Activated naive CD4-positive, alpha-beta T cell treated with anti-CD3 and anti-CD28 coated beads, Interleukin-2, amount 50 U/mL, for 24 hours (primary cell): ENCODE results near the gene MKI67.
A peak's percentile ranks its signal among the peaks of the same experiment; 100 is the strongest.
"Not testable (repeated sequence)": the region's sequence is repeated elsewhere in the genome, so short reads cannot be mapped to it uniquely, and the experiment has no call there.

Experiments
- H3K27ac Mint-ChIP-seq: one replicate; pipeline ENCODE4 v1.8.0; 2021; ENCODE audit warnings: mild to moderate bottlenecking, mixed read lengths
- H3K27me3 Mint-ChIP-seq: one replicate; pipeline ENCODE4 v1.8.0; 2021; ENCODE audit warnings: mixed read lengths
- H3K36me3 Mint-ChIP-seq: one replicate; pipeline ENCODE4 v1.8.0; 2021; ENCODE audit warnings: mixed read lengths
- H3K4me1 Mint-ChIP-seq: one replicate; pipeline ENCODE4 v1.8.0; 2021; ENCODE audit warnings: mixed read lengths
- H3K4me3 Mint-ChIP-seq: one replicate; pipeline ENCODE4 v1.8.0; 2021; ENCODE audit warnings: mild to moderate bottlenecking, mixed read lengths
- H3K9me3 Mint-ChIP-seq: one replicate; pipeline ENCODE4 v1.8.0; 2021; ENCODE audit warnings: mixed read lengths

The MKI67 gene

DNA sequence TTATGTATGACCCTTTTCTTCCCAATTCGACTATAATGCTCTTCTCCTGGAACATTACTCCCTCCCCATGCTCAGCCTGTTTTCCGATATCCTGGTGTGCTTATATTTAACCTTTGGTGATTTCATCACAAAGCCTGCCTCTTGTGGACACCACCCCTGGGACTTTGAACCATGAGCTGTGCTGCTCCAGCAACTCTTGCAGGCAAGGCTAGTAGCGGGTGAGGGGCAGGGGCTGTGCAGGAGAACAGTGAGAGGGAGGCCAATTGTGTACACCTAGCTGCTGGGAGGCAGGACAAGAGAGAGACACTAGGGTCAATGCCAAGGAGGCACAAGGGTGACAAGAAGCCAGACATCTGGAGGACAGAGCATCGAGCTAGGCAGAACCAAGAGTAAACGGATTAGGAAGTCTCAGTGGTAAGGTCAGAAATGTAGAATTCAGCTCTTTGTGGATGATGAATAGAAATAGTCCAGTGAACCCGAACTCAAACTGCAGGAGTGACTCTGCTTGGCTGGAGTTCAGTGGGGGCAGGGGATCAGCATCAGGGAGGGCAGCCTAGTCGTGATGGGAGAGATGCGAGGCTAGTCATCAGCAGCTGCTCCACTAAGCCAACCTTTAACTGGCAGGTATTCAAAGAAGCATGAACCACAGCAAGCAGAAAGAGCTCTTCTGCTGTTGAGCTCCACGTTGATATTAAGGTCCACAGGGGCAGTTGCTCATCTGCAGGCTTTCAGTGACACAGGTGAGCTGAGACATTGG, 31.0 kb upstream of the MKI67 start:
- no peaks in the 10 kb centered on the region for H3K36me3 Mint-ChIP-seq
- no peak overlapping the region for H3K4me3 Mint-ChIP-seq
- no peaks in the 10 kb centered on the region for H3K9me3 Mint-ChIP-seq
- peaks cover 2% of the 10 kb centered on the region for H3K27me3 Mint-ChIP-seq
- no peak overlapping the region for H3K27ac Mint-ChIP-seq
- no peaks in the 10 kb centered on the region for H3K4me1 Mint-ChIP-seq

DNA sequence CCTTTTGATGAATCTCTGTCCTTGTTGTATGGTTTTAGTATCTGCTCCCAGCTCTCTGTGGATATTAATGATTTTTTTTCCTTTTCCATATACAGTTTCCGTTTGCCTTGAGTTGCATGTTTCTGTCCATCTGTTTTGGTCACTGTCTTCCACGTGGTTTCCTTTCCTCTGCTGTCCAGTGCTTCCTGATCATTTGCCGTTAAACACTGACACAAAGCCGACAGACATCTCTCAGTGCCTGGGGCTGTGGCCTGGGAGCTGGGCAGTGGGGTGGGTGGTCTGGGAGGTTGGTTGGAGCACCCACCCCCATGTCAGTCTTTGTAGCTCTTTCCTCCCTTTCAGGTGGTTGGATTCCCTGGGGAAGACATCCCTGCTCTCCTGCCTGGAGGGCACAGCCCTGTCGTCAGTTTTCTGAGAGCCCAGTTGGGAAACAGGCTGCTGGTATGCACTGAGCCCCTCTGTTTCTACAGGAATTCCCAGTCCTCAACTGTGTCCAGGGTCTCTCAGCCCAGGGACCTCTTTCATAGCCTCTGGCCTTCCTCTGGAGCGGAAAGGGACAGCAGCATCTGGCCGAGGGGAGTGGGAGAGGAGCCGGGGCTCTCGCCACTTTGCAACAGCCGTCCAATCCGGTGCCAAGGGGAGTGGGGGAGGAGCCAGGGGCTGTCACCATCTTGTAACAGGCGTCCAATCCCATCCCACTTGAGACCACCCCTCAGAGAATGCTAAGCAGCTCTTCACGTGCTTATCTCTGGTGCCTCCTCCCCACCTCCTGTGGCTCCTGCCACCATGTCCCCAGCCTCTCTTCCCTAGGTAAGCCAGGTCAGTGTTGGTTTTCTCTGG, 26.7 kb upstream of the MKI67 start:
- no peaks in the 10 kb centered on the region for H3K9me3 Mint-ChIP-seq
- no peaks in the 10 kb centered on the region for H3K27me3 Mint-ChIP-seq
- H3K4me3 Mint-ChIP-seq = no peak overlapping the region
- H3K36me3 Mint-ChIP-seq = no peaks in the 10 kb centered on the region
- peaks cover under 1% of the 10 kb centered on the region for H3K4me1 Mint-ChIP-seq
- no peak overlapping the region for H3K27ac Mint-ChIP-seq

DNA sequence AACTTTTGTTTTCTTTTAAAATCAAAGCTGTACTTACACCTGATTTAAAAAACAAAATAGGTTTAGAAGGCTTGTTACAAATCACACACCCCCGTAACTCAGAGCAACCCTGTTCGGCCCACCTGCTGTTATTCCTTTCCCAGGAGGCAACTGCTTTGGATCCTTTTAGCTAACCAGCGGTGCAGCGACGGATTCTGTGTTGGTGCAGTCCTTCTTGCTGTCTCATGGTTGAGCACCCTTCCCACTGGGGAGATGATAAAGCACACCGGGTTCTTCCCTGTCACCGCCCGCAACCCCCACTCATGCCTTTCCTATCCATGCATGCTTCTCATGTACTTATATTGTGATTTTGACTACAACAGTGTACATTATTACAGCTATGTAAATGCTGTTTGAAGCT, 24.8 kb upstream of the MKI67 start:
- no peaks in the 10 kb centered on the region for H3K27me3 Mint-ChIP-seq
- H3K9me3 Mint-ChIP-seq = no peaks in the 10 kb centered on the region
- H3K4me1 Mint-ChIP-seq = peaks cover 17% of the 10 kb centered on the region
- no peaks in the 10 kb centered on the region for H3K36me3 Mint-ChIP-seq
- H3K27ac Mint-ChIP-seq = no peak overlapping the region
- H3K4me3 Mint-ChIP-seq = peak overlapping the region; percentile 67

DNA sequence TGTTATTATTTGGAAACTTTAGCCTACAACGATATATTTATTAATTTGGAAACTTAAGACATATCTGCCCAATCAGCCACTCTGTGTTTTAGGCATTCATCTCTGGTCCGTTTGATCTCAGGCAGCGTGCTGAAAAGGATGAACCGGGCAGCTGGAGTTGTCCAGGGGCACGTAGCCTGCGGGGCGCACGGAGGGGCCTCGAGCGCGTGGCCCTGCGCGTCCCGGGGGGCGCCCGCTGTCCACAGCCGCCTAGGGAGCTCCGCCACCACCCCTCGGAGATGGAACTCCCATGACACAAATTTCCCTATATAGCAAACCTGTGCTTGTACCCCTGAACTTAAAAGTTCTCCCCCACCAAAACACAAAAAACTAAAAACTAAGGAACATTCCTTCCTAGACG, 24.3 kb upstream of the MKI67 start:
- H3K36me3 Mint-ChIP-seq = no peaks in the 10 kb centered on the region
- H3K4me1 Mint-ChIP-seq = peaks cover 21% of the 10 kb centered on the region
- H3K4me3 Mint-ChIP-seq = peak overlapping the region; percentile 67
- no peaks in the 10 kb centered on the region for H3K27me3 Mint-ChIP-seq
- H3K27ac Mint-ChIP-seq = no peak overlapping the region
- H3K9me3 Mint-ChIP-seq = peaks cover 4% of the 10 kb centered on the region

DNA sequence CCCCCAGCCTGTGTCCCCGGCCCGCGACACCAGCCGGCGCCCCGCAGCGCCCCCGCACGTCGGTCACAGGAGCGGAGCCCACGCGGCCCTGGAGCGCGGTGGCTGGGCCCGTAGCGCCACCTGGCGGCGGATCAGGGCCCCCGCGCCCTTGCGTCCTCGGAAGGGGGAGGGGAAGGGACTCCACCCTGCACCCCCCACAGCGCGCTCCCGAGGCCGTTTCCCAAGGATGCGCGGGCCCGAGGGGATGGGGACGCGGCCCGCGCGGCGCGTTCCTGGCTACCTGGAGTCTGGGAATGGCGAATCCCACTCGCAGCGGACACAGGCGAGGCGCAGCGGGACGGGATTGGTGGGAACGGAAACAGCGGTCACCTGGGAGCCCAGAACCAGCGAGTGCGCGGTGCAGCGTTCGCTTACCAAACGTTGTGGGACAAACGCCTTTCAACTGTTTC, 23.8 kb upstream of the MKI67 start:
- H3K27ac Mint-ChIP-seq = no peak overlapping the region
- no peaks in the 10 kb centered on the region for H3K27me3 Mint-ChIP-seq
- H3K9me3 Mint-ChIP-seq = peaks cover 9% of the 10 kb centered on the region
- peaks cover 21% of the 10 kb centered on the region for H3K4me1 Mint-ChIP-seq
- no peaks in the 10 kb centered on the region for H3K36me3 Mint-ChIP-seq
- peak overlapping the region; percentile 67 for H3K4me3 Mint-ChIP-seq

DNA sequence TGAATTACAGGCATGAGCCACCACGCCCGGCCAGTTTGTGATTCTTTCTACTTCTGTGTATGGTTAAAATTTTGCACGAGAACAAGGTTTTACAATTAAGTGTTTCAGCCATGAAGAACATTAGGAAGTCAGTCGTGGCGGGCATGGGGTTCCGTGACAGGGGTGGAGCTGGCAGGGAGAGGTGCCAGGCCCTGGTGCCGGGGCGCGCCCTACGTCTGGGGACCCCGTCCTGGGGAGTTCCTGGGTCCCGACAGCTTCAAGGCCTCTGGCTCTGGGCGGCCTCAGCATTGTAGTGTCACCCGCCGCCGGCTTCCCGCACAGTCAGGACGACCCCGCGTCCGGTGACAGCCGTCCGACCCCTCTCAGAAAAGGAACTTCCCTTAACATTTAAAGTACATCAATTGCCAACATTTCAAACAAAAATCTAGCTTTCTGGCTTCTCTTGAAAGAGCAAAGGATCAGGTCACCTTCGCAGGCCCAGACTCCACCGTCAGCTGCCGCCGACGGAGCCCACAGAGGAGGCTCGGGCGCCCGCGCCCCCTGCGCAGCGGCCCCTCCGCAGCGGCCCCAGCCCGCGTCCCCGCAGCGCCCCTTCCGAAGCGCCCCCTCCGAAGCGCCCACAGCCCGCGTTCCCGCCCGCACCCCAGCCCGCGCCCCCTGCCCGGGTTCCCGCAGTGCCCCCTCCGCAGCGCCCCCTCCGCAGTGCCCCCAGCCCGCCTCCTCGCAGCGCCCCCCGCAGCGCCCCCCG, 23.2 kb upstream of the MKI67 start:
- Mint-ChIP-seq H3K4me3 (peak overlapping the region; percentile 55), H3K27me3 (no peaks in the 10 kb centered on the region), H3K4me1 (peaks cover 23% of the 10 kb centered on the region), H3K9me3 (peaks cover 10% of the 10 kb centered on the region), H3K36me3 (no peaks in the 10 kb centered on the region), H3K27ac (peak overlapping the region; percentile 17)

DNA sequence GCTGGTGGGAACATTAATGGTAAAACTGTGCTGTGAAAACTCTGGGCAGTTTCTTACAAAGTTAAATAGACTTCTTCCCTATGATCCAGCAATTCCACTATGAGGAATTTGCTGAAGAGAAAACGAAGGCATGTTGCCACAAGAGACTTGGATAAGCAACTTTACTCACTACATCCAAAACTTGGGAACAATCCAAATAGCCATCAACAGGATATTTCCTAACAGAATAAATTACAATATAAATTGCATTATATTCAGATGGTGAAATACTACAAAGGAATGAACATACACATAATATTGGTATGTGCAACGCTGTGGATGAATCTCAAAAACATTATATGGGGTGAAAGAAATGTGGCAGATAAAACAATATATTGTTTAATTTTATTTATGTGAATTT, 21.4 kb upstream of the MKI67 start:
- no peaks in the 10 kb centered on the region for H3K36me3 Mint-ChIP-seq
- no peaks in the 10 kb centered on the region for H3K27me3 Mint-ChIP-seq
- no peak overlapping the region for H3K4me3 Mint-ChIP-seq
- H3K27ac Mint-ChIP-seq = peak overlapping the region; percentile 17
- H3K4me1 Mint-ChIP-seq = peaks cover 24% of the 10 kb centered on the region
- peaks cover 10% of the 10 kb centered on the region for H3K9me3 Mint-ChIP-seq

DNA sequence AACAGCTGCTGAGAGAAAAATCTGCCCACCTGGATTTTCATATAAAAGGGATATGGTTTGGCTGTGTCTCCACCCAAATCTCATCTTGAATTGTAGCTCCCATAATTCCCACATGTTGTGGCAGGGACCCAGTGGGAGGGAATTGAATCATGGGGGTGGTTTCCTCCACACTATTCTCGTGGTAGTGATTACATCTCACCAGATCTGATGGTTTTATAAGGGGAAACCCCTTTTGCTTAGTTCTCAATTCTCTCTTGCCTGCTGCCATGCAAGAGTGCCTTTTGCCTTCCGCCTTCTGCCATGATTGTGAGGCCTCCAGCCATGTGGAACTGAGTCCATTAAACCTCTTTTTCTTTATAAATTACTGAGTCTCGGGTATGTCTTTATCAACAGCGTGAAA, 20.8 kb upstream of the MKI67 start:
- H3K9me3 Mint-ChIP-seq = peaks cover 10% of the 10 kb centered on the region
- H3K27ac Mint-ChIP-seq = peak overlapping the region; percentile 32
- H3K4me1 Mint-ChIP-seq = peaks cover 24% of the 10 kb centered on the region
- no peaks in the 10 kb centered on the region for H3K36me3 Mint-ChIP-seq
- H3K4me3 Mint-ChIP-seq = peak overlapping the region; percentile 64
- no peaks in the 10 kb centered on the region for H3K27me3 Mint-ChIP-seq

DNA sequence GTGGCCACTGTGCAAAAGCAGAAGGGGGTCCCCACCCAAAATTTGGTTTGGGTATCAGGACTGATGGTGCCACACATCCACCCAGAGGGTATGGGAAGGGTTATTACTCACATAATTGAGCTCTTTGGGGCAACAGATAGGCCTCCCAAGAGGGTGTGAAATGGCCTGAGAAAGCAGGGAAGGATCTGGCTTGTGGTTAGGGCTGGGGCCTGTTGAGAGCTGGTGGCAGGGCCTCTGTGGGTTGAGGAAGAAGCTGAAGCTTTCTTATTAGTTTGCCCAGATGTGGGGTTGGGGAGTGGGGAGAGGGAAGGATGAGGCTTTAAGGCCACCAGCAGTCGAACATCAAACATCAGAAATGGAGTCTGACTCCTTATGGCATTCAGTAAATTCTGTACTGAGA, 18.3 kb upstream of the MKI67 start:
- no peak overlapping the region for H3K4me3 Mint-ChIP-seq
- peaks cover 24% of the 10 kb centered on the region for H3K4me1 Mint-ChIP-seq
- peaks cover 10% of the 10 kb centered on the region for H3K9me3 Mint-ChIP-seq
- H3K27ac Mint-ChIP-seq = peak overlapping the region; percentile 59
- H3K27me3 Mint-ChIP-seq = no peaks in the 10 kb centered on the region
- no peaks in the 10 kb centered on the region for H3K36me3 Mint-ChIP-seq

DNA sequence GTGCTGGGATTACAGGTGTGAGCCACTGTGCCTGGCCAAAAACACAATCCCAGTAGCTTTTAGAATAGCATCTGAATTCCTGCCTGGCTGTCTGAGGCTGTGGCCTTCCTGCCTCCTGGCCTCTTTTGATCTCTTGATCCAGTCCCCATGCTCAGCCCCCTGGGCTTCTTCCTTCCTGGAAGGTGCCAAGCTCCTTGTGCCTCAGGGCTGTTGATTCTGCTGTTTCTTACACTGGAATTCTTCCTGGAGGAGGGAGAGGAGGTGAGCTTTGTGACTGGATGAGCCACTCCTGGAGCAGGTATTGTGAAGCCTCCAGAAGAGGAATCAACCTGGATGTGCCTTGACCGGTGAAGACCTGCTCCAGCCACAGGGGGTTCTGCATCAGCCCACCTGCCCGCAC, 17.3 kb upstream of the MKI67 start:
- H3K27me3 Mint-ChIP-seq = no peaks in the 10 kb centered on the region

DNA sequence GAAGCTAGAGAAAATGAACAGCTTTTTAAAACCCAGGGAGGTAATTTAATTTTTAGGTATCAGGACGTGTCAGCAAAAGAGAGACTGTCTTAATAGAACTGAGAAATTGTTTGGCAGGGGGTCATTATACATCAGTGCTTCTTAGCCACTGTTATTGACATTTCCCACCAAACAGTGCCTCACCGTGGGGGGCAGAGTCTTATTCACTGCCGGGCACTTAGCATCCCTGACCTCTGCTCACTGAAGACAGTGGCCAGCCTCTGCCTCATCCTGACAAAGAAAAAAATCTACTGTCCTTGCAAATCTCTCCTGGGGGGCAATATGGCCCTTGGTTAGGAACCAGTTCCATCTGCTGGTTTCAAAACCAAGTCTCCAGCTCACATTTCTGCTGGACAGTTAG, 14.2 kb upstream of the MKI67 start:
- Mint-ChIP-seq H3K27ac (no peak overlapping the region), H3K4me3 (no peak overlapping the region), H3K27me3 (no peaks in the 10 kb centered on the region), H3K4me1 (peaks cover 8% of the 10 kb centered on the region), H3K36me3 (no peaks in the 10 kb centered on the region), H3K9me3 (peaks cover 5% of the 10 kb centered on the region)

More for the DNA sequence above, 17.3 kb upstream of the MKI67 start:
- H3K4me1 Mint-ChIP-seq = peaks cover 24% of the 10 kb centered on the region
- H3K27ac Mint-ChIP-seq = no peak overlapping the region
- peaks cover 10% of the 10 kb centered on the region for H3K9me3 Mint-ChIP-seq
- H3K36me3 Mint-ChIP-seq = no peaks in the 10 kb centered on the region
- no peak overlapping the region for H3K4me3 Mint-ChIP-seq

DNA sequence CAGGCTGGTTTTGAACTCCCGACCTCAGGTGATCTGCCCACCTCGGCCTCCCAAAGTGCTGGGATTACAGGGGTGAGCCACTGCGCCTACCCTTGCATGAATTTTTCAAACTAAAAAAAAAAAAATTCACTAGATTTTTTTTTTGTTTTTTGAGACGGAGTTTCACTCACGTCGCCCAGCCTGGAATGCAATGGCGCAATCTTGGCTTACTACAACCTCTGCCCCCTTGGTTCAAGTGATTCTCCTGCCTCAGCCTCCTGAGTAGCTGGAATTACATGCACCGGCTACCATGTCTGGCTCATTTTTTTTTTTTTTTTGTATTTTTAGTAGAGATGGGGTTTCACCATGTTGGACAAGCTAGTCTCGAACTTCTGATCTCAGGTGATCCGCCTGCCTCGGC, 12.2 kb upstream of the MKI67 start:
- not testable (repeated sequence) for H3K27ac Mint-ChIP-seq, H3K9me3 Mint-ChIP-seq, H3K36me3 Mint-ChIP-seq, H3K4me3 Mint-ChIP-seq, H3K4me1 Mint-ChIP-seq, H3K27me3 Mint-ChIP-seq

DNA sequence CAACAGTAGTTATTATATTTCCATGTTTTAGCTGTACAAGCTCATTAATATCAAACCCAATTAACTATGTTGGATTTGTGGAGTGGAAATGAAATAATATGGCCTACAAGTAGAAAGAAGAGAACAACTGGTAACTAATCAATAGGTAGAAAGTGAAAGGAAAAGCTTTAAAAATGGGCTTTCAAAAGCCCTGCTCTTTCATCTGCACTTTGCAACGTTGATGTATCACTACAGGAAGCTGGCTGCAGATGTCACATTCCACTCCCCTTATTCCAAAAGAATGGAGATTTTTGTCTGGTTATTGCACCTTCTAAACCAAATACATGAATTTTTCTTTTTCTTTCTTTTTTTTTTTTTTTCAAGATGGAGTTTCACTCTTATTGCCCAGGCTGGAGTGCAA, 11.7 kb upstream of the MKI67 start:
- Mint-ChIP-seq H3K27ac (no peak overlapping the region), H3K4me3 (no peak overlapping the region), H3K9me3 (no peaks in the 10 kb centered on the region), H3K27me3 (no peaks in the 10 kb centered on the region), H3K4me1 (peaks cover 5% of the 10 kb centered on the region), H3K36me3 (no peaks in the 10 kb centered on the region)

DNA sequence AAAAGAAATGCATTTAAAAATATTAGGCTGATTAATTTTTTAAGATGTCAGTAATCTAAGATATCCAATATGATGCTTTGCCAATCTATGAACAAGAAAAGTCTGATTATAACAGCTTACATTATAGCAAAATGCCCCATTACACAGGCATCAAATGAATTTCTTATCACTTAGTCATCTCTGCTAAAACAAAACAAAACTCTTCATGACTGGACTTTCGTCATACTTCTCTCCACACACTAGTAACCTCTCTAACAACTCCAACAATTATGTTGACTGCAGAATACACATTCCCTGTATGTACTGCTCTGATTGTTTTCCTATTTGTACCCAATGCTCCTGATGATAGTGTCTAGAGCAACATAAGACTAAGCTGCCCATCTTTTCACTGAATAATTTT, 3.8 kb upstream of the MKI67 start:
- H3K4me3 Mint-ChIP-seq = no peak overlapping the region
- H3K4me1 Mint-ChIP-seq = peaks cover 14% of the 10 kb centered on the region
- no peaks in the 10 kb centered on the region for H3K9me3 Mint-ChIP-seq
- H3K27ac Mint-ChIP-seq = no peak overlapping the region
- H3K36me3 Mint-ChIP-seq = no peaks in the 10 kb centered on the region
- H3K27me3 Mint-ChIP-seq = peaks cover 5% of the 10 kb centered on the region

DNA sequence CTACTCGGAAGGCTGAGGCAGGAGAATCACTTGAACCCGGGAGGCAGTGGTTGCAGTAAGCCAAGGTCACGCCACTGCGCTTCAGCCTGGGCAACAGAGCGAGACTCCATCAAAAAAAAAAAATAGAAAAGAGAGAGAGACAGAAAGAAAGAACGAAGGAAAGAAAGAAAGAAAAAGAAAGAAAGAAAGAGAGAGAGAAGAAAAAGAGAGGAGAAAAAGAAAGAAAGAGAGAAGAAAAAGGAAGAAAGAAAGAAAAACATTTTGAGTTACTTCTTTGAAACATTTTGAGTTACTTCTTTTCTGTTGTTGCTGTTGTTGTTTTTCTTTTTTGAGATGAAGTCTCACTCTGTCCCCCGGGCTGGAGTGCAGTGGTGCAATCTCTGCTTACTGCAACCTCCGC, 2.4 kb upstream of the MKI67 start:
- H3K36me3 Mint-ChIP-seq = no peaks in the 10 kb centered on the region
- no peak overlapping the region for H3K4me3 Mint-ChIP-seq
- H3K9me3 Mint-ChIP-seq = no peaks in the 10 kb centered on the region
- H3K4me1 Mint-ChIP-seq = peaks cover 16% of the 10 kb centered on the region
- peaks cover 15% of the 10 kb centered on the region for H3K27me3 Mint-ChIP-seq
- no peak overlapping the region for H3K27ac Mint-ChIP-seq
